GDM1 (cell line): ENCODE data around the gene USP24.

Experiments used
- DNase-seq: peaks from one replicate; lab custom pipeline; 2025; lab: John Stamatoyannopoulos, UW

Gene USP24, protein sequence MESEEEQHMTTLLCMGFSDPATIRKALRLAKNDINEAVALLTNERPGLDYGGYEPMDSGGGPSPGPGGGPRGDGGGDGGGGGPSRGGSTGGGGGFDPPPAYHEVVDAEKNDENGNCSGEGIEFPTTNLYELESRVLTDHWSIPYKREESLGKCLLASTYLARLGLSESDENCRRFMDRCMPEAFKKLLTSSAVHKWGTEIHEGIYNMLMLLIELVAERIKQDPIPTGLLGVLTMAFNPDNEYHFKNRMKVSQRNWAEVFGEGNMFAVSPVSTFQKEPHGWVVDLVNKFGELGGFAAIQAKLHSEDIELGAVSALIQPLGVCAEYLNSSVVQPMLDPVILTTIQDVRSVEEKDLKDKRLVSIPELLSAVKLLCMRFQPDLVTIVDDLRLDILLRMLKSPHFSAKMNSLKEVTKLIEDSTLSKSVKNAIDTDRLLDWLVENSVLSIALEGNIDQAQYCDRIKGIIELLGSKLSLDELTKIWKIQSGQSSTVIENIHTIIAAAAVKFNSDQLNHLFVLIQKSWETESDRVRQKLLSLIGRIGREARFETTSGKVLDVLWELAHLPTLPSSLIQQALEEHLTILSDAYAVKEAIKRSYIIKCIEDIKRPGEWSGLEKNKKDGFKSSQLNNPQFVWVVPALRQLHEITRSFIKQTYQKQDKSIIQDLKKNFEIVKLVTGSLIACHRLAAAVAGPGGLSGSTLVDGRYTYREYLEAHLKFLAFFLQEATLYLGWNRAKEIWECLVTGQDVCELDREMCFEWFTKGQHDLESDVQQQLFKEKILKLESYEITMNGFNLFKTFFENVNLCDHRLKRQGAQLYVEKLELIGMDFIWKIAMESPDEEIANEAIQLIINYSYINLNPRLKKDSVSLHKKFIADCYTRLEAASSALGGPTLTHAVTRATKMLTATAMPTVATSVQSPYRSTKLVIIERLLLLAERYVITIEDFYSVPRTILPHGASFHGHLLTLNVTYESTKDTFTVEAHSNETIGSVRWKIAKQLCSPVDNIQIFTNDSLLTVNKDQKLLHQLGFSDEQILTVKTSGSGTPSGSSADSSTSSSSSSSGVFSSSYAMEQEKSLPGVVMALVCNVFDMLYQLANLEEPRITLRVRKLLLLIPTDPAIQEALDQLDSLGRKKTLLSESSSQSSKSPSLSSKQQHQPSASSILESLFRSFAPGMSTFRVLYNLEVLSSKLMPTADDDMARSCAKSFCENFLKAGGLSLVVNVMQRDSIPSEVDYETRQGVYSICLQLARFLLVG (N-terminal part only)

GRCh38 chr1:55215194-55216021, at the start of gene USP24:
TSS of gene USP24 (minus strand) at chr1:55215364. CDS start at chr1:55215113, 251 bp downstream.
- DNase-seq = peak; percentile 72

DNA sequence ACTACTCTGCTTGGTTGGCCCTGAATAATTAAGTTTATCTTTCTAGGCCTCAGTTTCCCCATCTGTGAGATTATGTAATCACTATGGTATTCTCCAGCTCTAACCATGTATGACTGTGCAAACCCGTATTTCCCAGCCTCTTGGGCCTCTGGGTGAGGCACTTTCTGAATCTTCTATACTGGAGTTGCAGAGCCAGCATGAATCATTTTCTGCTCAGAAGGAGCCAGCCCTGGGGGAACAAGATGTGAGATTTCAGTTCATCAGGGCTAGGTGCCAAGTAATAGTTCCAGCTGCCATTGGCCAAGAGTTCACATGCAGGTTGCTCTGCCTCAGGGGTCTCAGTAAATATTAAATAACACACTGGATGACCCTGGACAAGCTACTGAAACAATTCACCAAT, 47.7 kb upstream of the USP24 start:
- DNase-seq = no peak

DNA sequence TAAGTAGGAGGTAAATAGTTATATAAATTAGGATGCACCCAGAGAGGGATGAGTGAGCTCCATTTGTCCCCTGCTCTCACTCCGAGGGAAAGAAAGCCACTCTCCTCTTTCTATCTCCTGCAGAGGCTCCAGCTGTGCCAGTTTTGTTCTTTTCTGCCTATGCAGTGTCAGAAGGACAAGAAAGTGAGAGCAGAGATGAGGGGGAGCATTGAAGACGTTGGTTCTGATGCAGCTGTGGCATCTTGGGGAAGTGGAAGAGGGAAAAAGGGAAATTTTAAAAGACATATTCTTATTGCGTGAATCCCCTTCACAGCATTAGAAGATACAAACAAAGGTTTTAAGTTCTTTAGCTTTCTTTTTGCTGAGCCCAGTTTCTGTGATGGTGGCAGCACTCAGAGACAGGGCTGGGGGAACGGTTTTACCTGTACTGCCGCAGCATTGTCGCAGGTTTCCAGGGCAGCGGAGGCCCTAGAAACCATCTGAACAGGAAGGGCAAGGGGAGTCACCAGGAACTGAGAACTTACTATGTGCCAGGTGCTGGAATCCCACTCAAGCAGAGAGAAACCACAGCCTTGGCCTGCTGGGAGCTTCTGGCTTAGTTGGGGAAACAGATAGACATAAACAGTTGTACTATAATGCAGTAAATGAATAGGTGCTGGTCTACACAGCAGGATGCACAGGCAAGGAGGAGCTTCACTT, 44.9 kb upstream of the USP24 start:
- DNase-seq = no peak

- no peak for DNase-seq
Observed at GRCh38 chr1:55257958-55258357, 42.8 kb upstream of the USP24 start.

GRCh38 chr1:55255901-55256300, 40.7 kb upstream of the USP24 start:
- no peak for DNase-seq

DNA sequence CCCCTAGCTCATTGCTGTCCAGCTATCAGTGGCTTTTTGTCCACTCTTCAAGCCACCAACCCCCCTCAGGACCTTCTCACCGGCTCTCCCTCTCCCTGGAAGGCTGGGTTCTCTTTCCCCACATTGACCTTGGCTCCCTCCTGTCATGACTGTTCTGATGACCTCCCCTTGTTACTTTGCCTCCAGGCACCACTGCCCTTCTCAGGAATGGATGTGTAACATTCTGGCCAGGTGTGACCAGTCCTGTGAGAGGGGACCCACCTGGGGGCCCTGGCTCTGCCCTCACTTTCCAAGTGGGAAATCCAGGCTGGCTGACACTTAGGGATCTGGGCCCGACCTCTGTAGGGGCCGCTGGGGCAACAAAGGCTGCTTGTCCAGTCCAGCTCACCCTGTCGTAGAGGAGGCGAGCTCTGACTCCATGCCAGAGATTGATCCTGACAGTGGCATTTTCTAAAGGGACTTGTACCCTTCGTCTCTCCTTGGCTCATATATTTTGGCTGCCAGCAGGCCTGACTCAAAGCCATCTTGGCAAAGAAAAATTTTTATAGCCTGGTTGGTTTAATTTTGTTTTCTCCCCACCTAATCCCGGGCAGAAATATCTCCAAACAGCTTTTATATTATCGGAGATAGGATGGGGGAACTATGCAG, 37.9 kb upstream of the USP24 start:
- DNase-seq = no peak

DNA sequence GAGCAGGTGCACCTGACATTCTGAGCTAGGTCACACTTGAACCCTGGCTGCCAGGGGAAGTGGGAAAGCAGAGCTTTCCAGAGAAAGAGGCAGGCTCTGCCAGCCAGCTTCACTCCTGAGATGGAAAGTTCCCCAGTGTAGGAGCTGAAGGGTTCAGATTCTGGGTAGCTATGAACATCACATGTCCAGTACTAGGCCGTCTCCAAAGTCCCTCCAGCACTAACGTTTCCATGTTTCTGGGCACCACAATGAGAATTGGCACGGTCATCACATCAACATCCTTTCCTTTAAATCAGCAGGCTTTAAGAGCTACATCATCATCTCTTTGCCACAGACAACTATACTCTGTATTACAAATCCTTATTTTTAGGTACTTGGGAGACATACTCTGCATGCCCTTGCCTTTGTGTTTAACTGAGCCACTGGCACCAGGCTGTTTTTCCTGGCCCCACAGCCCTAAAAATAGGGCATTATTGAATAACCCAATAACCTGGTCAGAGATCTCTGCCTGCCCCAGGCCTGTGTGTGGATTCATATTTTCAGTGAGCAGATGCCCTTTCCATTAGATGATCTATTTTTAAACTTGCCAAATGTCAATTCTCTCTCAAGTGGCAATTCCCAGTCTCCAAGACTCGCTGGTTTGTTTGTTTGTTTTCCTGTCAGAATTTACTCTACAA, 35.4 kb upstream of the USP24 start:
- DNase-seq = no peak

DNA sequence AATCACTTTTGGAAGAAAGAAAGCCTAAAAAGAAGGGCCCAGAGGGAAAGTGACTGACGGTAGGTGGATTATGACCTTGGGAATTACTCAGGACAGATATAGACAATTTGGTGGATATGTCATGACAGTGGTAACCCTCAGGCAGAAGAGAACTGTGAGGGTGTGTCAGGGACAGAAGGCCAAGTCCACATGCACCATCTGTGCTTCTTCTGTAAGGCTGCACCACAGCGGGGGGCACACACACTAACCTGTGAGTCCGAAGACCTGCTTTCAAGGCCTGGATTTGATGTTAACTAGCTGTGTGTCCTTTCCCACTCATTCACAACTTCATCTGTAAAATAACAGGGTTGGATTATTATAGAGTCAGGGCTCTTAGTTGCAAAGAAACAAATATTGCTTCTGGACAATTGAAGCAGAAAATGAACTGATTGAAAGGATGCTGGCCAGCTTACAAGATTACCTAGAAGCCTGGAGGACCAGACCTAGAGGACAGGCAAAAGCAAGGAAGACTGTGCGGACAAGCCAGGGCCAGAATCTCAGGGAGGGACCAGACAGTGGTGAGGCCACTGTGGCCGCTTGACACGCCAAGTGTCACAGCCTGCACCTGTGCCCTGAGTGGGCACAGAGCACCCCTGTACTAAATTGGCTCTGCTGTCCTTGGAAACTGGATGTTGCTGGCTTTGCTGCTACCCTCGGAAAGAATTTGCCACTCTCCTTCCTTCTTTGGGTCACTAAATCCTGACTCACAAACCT, 34.7 kb upstream of the USP24 start:
- DNase-seq = no peak

DNA sequence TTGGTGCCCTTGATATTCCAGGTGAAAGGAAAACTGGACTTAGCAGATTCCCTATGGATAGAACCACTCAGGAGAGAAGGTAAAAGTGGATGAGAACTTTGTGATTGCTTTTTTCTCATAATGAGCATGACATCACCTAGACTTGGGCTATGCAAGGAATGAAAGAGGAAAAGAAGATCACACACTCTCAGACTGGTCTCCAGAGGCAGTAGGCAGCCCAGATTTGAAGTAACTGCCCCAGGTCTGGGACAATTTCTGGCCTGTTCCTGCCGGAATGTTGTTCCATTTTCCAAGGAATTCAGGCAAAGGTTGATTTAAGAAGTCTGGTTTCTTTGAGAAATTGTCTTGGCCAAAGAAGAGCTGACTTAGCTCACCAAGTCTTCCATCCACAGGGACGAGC, 31.7 kb upstream of the USP24 start:
- no peak for DNase-seq

GRCh38 chr1:55246331-55246730, 31.2 kb upstream of the USP24 start:
- DNase-seq = no peak

- DNase-seq = no peak
Observed at GRCh38 chr1:55245781-55246180, 30.6 kb upstream of the USP24 start.

GRCh38 chr1:55244476-55245099, 29.4 kb upstream of the USP24 start:
- DNase-seq = no peak

- no peak for DNase-seq
Observed at GRCh38 chr1:55243655-55244054, 28.5 kb upstream of the USP24 start.

- DNase-seq = no peak
Observed at GRCh38 chr1:55239548-55239947, 24.4 kb upstream of the USP24 start.

- no peak for DNase-seq
Observed at GRCh38 chr1:55235722-55236121, 20.6 kb upstream of the USP24 start.

- DNase-seq = no peak
Observed at GRCh38 chr1:55234016-55234415, 18.9 kb upstream of the USP24 start.

GRCh38 chr1:55233145-55233777, 18.1 kb upstream of the USP24 start:
- DNase-seq = no peak
